ENCODE results near the gene TRPC1. TPM values are rescaled to one million over a fixed set of nuclear protein-coding genes. Genes with fewer than 3 reads are reported as not detected.
"Not testable (repeated sequence)": the region's sequence is repeated elsewhere in the genome, so short reads cannot be mapped to it uniquely, and the experiment has no call there.

The TRPC1 gene
- total RNA-seq, 2 donors from 2014 or later: 0.76 to 2.5 TPM

- no peak for ATAC-seq
- intact Hi-C loops (cut with DNase I, micrococcal nuclease): no loop called here
- DNase-seq: no peak
Measured at GRCh38 chr3:142738396-142738795, 14.6 kb downstream of the TRPC1 start.

GRCh38 chr3:142746646-142747045 lies 22.8 kb downstream of the TRPC1 start:
- intact Hi-C loops (cut with DNase I, micrococcal nuclease): no loop called here
- DNase-seq (no peak), ATAC-seq (no peak)

GRCh38 chr3:142750531-142750930 lies 26.7 kb downstream of the TRPC1 start:
- ATAC-seq; intact Hi-C loops (cut with DNase I, micrococcal nuclease); DNase-seq: not testable (repeated sequence)

GRCh38 chr3:142752605-142753004 lies 28.8 kb downstream of the TRPC1 start:
- ATAC-seq; intact Hi-C loops (cut with DNase I, micrococcal nuclease); DNase-seq: not testable (repeated sequence)

GRCh38 chr3:142754494-142754893 lies 30.7 kb downstream of the TRPC1 start:
- intact Hi-C loops (cut with DNase I, micrococcal nuclease): no loop called here
- DNase-seq (no peak), ATAC-seq (no peak)

GRCh38 chr3:142768338-142768737 lies 44.5 kb downstream of the TRPC1 start:
- DNase-seq: no peak
- intact Hi-C loops (cut with DNase I, micrococcal nuclease): no loop called here
- ATAC-seq: no peak

GRCh38 chr3:142777927-142778326 lies 54.1 kb downstream of the TRPC1 start:
- ATAC-seq: no peak
- no peak for DNase-seq
- intact Hi-C loops (cut with DNase I, micrococcal nuclease): no loop called here

GRCh38 chr3:142778541-142778940 lies 54.7 kb downstream of the TRPC1 start:
- intact Hi-C loops (cut with DNase I, micrococcal nuclease): no loop called here
- no peak for DNase-seq
- ATAC-seq: no peak

- intact Hi-C loops (cut with DNase I, micrococcal nuclease): no loop called here
- no peak for ATAC-seq
- DNase-seq: no peak
Measured at GRCh38 chr3:142779591-142779990, 55.8 kb downstream of the TRPC1 start.

GRCh38 chr3:142782616-142783015 lies 58.8 kb downstream of the TRPC1 start:
- intact Hi-C loops (cut with DNase I, micrococcal nuclease): no loop called here
- DNase-seq (no peak), ATAC-seq (no peak)

- no peak for ATAC-seq
- no peak for DNase-seq
- intact Hi-C loops (cut with DNase I, micrococcal nuclease): no loop called here
Measured at GRCh38 chr3:142784228-142784627, 60.4 kb downstream of the TRPC1 start.

- intact Hi-C loops (cut with DNase I, micrococcal nuclease): no loop called here
- peak; percentile 52 for ATAC-seq
- DNase-seq: no peak
Measured at GRCh38 chr3:142785996-142786395, 62.2 kb downstream of the TRPC1 start.

GRCh38 chr3:142787719-142788118 lies 63.9 kb downstream of the TRPC1 start:
- ATAC-seq: no peak
- intact Hi-C loops (cut with DNase I, micrococcal nuclease): no loop called here
- no peak for DNase-seq

- intact Hi-C loops (cut with DNase I, micrococcal nuclease): no loop called here
- ATAC-seq (no peak), DNase-seq (no peak)
Measured at GRCh38 chr3:142794508-142794907, 70.7 kb downstream of the TRPC1 start.

- intact Hi-C loops (cut with DNase I, micrococcal nuclease): no loop called here
- ATAC-seq: no peak
- DNase-seq: no peak
Measured at GRCh38 chr3:142795332-142795731, 71.5 kb downstream of the TRPC1 start.

GRCh38 chr3:142796823-142797222 lies 73.0 kb downstream of the TRPC1 start:
- intact Hi-C loops (cut with DNase I, micrococcal nuclease): no loop called here
- no peak for ATAC-seq
- DNase-seq: no peak

- intact Hi-C loops (cut with DNase I, micrococcal nuclease): no loop called here
- ATAC-seq (no peak), DNase-seq (no peak)
Measured at GRCh38 chr3:142801746-142802145, 77.9 kb downstream of the TRPC1 start.

- intact Hi-C loops (cut with DNase I, micrococcal nuclease): no loop called here
- ATAC-seq (peak; percentile 53), DNase-seq (no peak)
Measured at GRCh38 chr3:142802891-142803290, 79.1 kb downstream of the TRPC1 start.

- ATAC-seq (no peak), DNase-seq (no peak)
- intact Hi-C loops (cut with DNase I, micrococcal nuclease): no loop called here
Measured at GRCh38 chr3:142808103-142808917, 84.5 kb downstream of the TRPC1 start.

GRCh38 chr3:142809259-142809658 lies 85.4 kb downstream of the TRPC1 start:
- ATAC-seq (no peak), DNase-seq (no peak)
- intact Hi-C loops (cut with DNase I, micrococcal nuclease): no loop called here

- ATAC-seq: no peak
- no peak for DNase-seq
- intact Hi-C loops (cut with DNase I, micrococcal nuclease): no loop called here
Measured at GRCh38 chr3:142815803-142816202, 92.0 kb downstream of the TRPC1 start.
